Hepatocyte (in vitro differentiated cells): ENCODE measurements around the gene TRIM16. TPM values are rescaled to one million over a fixed set of nuclear protein-coding genes. Genes with fewer than 3 reads are reported as not detected.
"Not testable (repeated sequence)": the region's sequence is repeated elsewhere in the genome, so short reads cannot be mapped to it uniquely, and the experiment has no call there.

ENCODE experiments used
- DNase-seq: peaks from one replicate; pipeline ENCODE4 v3.0.0-alpha.2; 2016; ENCODE audit warnings: low spot score
- H2AFZ ChIP-seq: fragments of 200-600 bp; sonication (generic); 2 replicates; pipeline ENCODE4 v1.6.0; 2016; ENCODE audit warnings: antibody characterized with exemption, mild to moderate bottlenecking
- H3K27ac ChIP-seq: fragments of 200-600 bp; sonication (generic); 2 replicates; pipeline ENCODE4 v1.5.1; 2016; ENCODE audit warnings: mild to moderate bottlenecking
- H3K27me3 ChIP-seq: fragments of 200-600 bp; sonication (generic); 2 replicates; pipeline ENCODE4 v1.6.1; 2016
- H3K36me3 ChIP-seq: fragments of 200-600 bp; sonication (generic); replicated peaks from 2 replicates; pipeline ENCODE4 v1.5.1; 2016; ENCODE audit warnings: low read depth; ENCODE audit not compliant: insufficient read depth
- H3K4me1 ChIP-seq: fragments of 200-600 bp; sonication (generic); 2 replicates; pipeline ENCODE4 v1.5.1; 2016; ENCODE audit warnings: mild to moderate bottlenecking, moderate library complexity; ENCODE audit not compliant: insufficient read depth
- H3K4me2 ChIP-seq: fragments of 200-600 bp; sonication (generic); 2 replicates; pipeline ENCODE4 v1.6.0; 2016
- H3K4me3 ChIP-seq: fragments of 200-600 bp; sonication (generic); 2 replicates; pipeline ENCODE4 v1.5.1; 2016; ENCODE audit warnings: mild to moderate bottlenecking
- H3K79me2 ChIP-seq: fragments of 200-600 bp; sonication (generic); 2 replicates; pipeline ENCODE4 v1.6.0; 2017; ENCODE audit warnings: mild to moderate bottlenecking
- H3K9me2 ChIP-seq: fragments of 200-600 bp; sonication (generic); replicated peaks from 2 replicates; pipeline ENCODE4 v1.6.0; 2017; ENCODE audit warnings: mild to moderate bottlenecking; ENCODE audit not compliant: insufficient read depth
- H3K9me3 ChIP-seq: fragments of 200-600 bp; sonication (generic); 2 replicates; pipeline ENCODE4 v1.5.1; 2016; ENCODE audit warnings: low read depth, mild to moderate bottlenecking
- H4K20me1 ChIP-seq: fragments of 200-600 bp; sonication (generic); 2 replicates; pipeline ENCODE4 v1.6.0; 2016; ENCODE audit warnings: mild to moderate bottlenecking; ENCODE audit not compliant: insufficient read depth, poor library complexity, severe bottlenecking
- WGBS: methylation state at CpG from one replicate; pipeline ENCODE4 v1.1.6; 2016; ENCODE audit warnings: low lambda C conversion rate; ENCODE audit errors: missing lambda C conversion rate; 5-methylcytosine and 5-hydroxymethylcytosine counted together
- polyA plus RNA-seq: library from polyadenylated mRNA; unstranded; fragments of >200 nt; fragmentation: Nextera tagmentation; extraction: Ambion mirVana; gene quantifications from 2 replicates; pipeline ENCODE4 v1.2.1, GENCODE V29; 2016
- total RNA-seq: library from RNA; depleted of rRNA; stranded (reverse); fragments of >200 nt; gene quantifications from 2 replicates; pipeline ENCODE4 v1.2.3, GENCODE V29; 2014

Gene TRIM16
- total and polyA plus RNA-seq, 2 experiments from 2014 or later: 19.5 to 30.6 TPM

DNA sequence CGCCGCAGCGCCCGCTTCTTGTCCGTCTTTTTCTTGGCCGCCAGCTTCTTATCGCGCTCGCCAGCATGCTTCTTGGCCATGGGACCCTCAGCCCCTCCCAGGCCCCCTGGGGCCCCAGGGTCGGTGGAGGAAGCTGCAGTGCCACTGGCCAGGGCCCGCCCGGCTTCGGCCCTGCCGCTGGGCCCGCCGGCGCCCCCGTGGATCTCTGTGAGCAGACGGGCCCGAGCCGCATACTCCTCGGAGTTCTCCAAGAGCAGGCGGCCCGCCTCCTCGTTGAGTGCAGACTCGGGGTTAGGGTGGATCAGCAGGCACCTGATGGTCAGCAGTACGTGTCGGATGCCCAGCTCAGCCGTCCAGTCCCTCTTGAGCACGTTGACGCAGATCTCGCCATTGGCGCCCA lies 20.1 kb upstream of the TRIM16 start:
- peaks cover 39% of the 10 kb centered on the region for H3K9me3 ChIP-seq
- H3K4me3 ChIP-seq, H3K79me2 ChIP-seq, H3K9me2 ChIP-seq, H3K4me2 ChIP-seq, H2AFZ ChIP-seq, H4K20me1 ChIP-seq, H3K27ac ChIP-seq, H3K4me1 ChIP-seq, DNase-seq, H3K27me3 ChIP-seq: not testable (repeated sequence)
- peaks cover 22% of the 10 kb centered on the region for H3K36me3 ChIP-seq
- 99% methylated on average over 25 of the region's 33 CpGs for WGBS

DNA sequence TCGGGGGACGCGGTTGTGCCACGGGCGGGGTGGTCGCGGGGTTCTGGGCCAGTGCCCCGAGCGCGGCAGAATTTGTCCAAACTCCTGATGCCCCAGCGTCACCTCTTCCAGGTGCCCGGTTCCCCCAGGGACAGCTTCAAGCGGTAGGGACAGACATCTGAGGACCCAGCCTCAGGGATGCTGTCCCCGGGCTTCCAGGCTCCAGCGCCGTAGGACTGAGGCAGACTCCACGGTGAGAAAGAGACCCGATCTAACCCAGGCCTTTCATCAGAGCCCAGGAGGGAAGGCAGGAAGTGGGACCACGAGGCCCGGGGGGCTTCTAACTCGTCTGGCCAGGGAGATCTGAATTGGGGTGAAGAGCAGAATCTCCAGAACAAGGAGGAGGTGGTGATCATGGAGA lies 15.8 kb upstream of the TRIM16 start:
- not testable (repeated sequence) for H3K4me1 ChIP-seq, H3K9me2 ChIP-seq, DNase-seq, H3K36me3 ChIP-seq, H3K9me3 ChIP-seq, H3K27me3 ChIP-seq, H3K79me2 ChIP-seq, H4K20me1 ChIP-seq
- peak overlapping the region; percentile 59 for H3K27ac ChIP-seq
- WGBS: 1% methylated on average over 12 of the region's 21 CpGs
- peak overlapping the region; percentile 8 for H2AFZ ChIP-seq
- H3K4me3 ChIP-seq: peak overlapping the region; percentile 24
- peak overlapping the region; percentile 65 for H3K4me2 ChIP-seq

GRCh38 chr17:15699413-15699924 lies 15.4 kb upstream of the TRIM16 start, which contains the start of gene ZNF286A:
ZNF286A (plus strand) TSS chr17:15699752; CDS start chr17:15700330, 578 bp downstream.
- whole genome bisulfite sequencing: 1% methylated on average over 42 of the region's 44 CpGs
- not testable (repeated sequence) for H3K27me3 ChIP-seq, H3K79me2 ChIP-seq, H3K36me3 ChIP-seq, H3K4me1 ChIP-seq, H3K9me3 ChIP-seq, H4K20me1 ChIP-seq, H3K9me2 ChIP-seq
- DNase-seq: peak; percentile 100
- Histone ChIP-seq H2AFZ (peak within 1 kb of the TSS; percentile 49), H3K4me2 (peak within 1 kb of the TSS; percentile 74), H3K27ac (peak within 1 kb of the TSS; percentile 59), H3K4me3 (peak within 1 kb of the TSS; percentile 24)

DNA sequence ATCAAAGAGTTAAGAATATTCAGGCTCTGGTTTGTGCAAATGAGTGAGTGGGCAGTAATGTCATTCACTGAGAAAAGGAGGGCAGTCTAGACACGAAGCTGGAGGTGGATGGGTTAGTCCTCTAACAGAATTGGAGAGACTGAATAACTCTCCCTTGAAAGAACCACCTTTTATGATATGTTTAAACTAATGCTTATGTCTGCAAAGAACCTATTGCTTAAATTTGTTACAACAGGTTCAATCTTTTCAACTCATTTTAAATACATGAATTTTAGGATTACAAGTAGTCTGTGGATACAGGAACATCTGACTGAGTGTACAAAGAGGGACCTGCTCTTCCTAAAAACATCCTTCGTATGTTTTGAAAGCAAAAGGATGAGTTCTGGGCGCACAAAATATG lies 14.9 kb upstream of the TRIM16 start:
- H3K4me2 ChIP-seq: peak overlapping the region; percentile 68
- H3K4me3 ChIP-seq, DNase-seq, H4K20me1 ChIP-seq, H3K4me1 ChIP-seq, H3K79me2 ChIP-seq, H3K9me3 ChIP-seq, H3K27me3 ChIP-seq, H3K9me2 ChIP-seq, H3K36me3 ChIP-seq: not testable (repeated sequence)
- WGBS: 5% methylated on average over 3 of the region's 3 CpGs
- H2AFZ ChIP-seq: peak overlapping the region; percentile 49
- H3K27ac ChIP-seq: peak overlapping the region; percentile 39

GRCh38 chr17:15687494-15687893 lies 3.4 kb upstream of the TRIM16 start:
- H3K79me2 ChIP-seq, H3K9me2 ChIP-seq, DNase-seq, H4K20me1 ChIP-seq, H3K4me2 ChIP-seq, H3K9me3 ChIP-seq, H3K27me3 ChIP-seq, H3K36me3 ChIP-seq, H2AFZ ChIP-seq, H3K4me1 ChIP-seq, H3K27ac ChIP-seq, H3K4me3 ChIP-seq: not testable (repeated sequence)
- 100% methylated on average over 1 of the region's 1 CpG for WGBS

DNA sequence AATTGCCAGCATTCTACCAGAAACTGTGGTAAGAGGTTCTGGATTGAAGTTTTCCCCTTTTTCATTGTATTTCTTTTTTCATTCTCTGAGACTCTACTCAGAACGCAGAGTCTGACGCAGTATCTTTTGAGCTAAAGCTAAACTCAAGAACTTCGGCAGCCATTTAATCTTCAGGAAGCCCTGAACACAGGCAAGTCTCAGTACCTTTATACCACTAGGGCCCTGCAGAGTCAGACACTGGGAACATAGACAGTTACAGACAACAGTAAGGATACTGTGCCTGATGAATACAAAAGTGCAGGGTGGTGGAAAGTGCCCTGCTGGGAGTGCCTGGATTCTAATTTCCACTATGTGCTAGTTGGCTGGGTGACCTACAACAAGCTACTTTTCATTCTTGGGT lies 976 bp downstream of the TRIM16 start:
- peak overlapping the region; percentile 87 for H3K4me2 ChIP-seq
- H3K4me1 ChIP-seq, H3K27ac ChIP-seq, DNase-seq, H3K9me2 ChIP-seq, H3K4me3 ChIP-seq, H4K20me1 ChIP-seq, H3K27me3 ChIP-seq, H3K79me2 ChIP-seq, H3K9me3 ChIP-seq, H2AFZ ChIP-seq, H3K36me3 ChIP-seq: not testable (repeated sequence)
- WGBS: 98% methylated on average over 3 of the region's 3 CpGs

DNA sequence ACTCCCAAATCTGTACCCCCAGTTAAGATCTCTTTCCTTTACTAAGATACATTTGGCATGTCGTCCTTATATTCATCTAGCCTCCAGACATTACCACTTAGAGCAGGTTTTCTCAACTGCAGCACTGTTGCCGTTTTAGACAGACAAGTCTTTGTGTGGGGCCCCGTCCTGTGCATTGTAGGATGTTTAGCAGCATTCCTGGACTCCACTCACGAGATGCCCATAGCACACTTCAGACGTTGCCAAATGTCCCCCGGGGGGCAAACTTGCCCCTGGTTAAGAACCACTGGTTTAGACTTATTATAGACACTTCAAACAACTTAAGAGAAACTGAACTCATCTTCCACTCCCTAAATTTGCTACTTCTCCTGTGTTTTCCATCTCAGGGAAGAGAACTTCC lies 8.1 kb downstream of the TRIM16 start:
- not testable (repeated sequence) for H2AFZ ChIP-seq, H3K4me3 ChIP-seq, H4K20me1 ChIP-seq, DNase-seq, H3K9me2 ChIP-seq, H3K79me2 ChIP-seq, H3K27ac ChIP-seq, H3K4me1 ChIP-seq, H3K27me3 ChIP-seq, H3K4me2 ChIP-seq, H3K9me3 ChIP-seq, H3K36me3 ChIP-seq
- WGBS: 83% methylated on average over 6 of the region's 6 CpGs

GRCh38 chr17:15674640-15675039 lies 9.5 kb downstream of the TRIM16 start:
- H3K79me2 ChIP-seq, H3K4me3 ChIP-seq, H3K9me2 ChIP-seq, H3K4me1 ChIP-seq, H4K20me1 ChIP-seq, H3K27me3 ChIP-seq, H3K4me2 ChIP-seq, DNase-seq, H3K9me3 ChIP-seq, H3K36me3 ChIP-seq, H2AFZ ChIP-seq, H3K27ac ChIP-seq: not testable (repeated sequence)
- 56% methylated on average over 1 of the region's 1 CpG for WGBS
